Measurements from ENCODE around the gene LEUTX.

Gene LEUTX

DNA sequence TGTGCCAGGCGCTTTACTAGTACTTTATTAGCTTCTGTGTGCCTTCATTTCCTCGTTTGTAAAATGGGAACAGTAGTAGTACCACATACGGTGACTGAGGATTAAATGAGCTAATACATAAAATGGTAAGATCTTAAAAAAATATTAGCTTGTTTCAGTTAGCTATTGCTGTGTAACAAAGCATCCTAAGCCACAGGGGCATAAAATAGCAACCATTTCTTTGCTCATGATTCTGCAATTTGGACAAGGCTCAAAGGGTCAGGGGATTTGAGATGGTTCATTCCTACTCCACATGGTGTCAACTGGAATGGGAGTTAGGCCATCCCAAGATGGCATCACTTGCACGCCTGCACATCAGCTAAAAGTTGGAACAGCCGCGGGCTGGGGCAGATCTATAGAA is 42.0 kb downstream of the LEUTX start:
- DNase-seq (ENCODE audit: extremely low read depth in 1 of 2, low read depth in 1 of 2), result no peak

DNA sequence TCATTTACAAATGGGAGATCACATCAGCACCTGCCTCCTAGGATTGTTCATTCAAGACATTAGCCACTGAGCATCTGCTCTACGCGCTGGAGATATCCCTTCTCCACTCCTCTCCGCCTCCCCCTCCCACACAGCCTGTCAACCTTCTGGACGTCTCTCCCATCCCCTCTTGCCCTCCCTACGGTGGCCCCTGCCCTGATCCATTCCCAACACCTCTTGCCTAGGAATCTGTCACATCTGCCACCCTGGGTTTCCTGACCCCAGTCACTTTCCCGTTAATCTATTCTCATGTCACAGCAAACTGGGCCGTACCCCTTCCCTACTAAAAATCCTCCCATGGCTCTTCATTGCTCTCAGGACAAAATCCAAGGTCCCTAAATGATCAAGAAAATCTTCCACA is 45.0 kb downstream of the LEUTX start:
- DNase-seq (ENCODE audit: extremely low read depth in 1 of 2, low read depth in 1 of 2), result no peak

DNA sequence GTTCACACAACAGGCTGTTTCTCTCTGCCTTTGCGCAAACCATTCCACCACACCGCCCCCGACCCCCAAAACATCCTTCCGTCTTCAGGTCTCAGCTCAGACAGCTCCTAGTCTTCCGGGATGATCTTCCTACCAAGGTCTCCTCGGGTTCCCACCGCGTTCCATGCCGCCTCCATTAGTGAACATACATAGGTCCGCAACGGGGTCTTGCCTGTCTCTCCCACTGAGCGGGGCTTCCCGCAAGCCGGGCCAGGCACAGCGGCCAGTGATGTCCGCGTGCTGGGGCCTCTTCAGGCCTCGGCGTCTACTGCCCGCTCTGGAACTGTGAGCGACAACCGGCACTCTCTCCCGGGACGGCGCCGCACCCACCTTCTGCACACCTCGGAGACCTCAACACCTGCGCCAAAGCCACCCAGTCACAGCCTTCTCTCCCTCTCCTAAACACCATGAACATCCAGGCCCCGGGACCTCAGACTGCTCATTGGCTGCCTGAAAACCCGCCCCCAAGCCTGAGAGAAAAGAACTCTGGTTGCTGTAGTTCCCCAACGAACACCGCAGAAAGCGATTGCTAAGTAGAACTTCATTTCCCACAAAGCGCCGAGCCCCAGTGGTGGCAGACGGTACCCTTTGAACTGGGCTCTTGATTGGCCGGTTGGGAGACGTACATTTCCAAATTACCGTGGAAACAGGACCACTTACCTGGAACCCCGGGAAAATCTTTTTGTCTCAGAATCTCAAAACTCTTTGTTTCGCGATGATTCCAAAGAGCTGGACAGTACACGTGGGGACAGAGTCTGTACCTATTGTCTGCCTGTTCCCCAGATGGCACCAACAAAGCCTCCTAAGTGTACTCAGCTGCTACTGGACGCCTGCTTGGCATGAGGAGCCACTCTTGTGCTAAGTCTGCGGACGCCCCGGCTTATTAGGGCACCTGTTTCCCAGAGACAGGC is 45.8 kb downstream of the LEUTX start:
- peak; percentile 66 to 68 for DNase-seq (ENCODE audit: extremely low read depth in 1 of 2, low read depth in 1 of 2)

DNA sequence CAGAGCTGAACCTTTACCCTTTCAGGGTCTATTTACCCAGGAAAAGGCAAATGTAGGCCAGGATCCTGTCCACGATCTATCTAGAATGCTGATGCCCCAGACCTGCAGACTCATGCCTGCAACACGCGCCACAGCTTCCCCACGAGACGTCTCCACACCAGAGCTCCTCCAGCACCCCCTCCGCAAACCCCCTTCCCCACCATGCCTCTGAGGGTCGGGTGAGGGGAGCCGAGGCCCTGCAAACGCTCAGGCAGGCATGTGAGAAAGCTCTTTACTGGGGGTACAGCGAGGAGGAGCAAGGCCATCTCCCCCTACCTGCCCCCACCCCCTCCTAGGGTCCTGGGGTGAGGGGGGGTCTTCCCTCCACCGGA is 46.4 kb downstream of the LEUTX start:
- no peak for DNase-seq (ENCODE audit: extremely low read depth in 1 of 2, low read depth in 1 of 2)

DNA sequence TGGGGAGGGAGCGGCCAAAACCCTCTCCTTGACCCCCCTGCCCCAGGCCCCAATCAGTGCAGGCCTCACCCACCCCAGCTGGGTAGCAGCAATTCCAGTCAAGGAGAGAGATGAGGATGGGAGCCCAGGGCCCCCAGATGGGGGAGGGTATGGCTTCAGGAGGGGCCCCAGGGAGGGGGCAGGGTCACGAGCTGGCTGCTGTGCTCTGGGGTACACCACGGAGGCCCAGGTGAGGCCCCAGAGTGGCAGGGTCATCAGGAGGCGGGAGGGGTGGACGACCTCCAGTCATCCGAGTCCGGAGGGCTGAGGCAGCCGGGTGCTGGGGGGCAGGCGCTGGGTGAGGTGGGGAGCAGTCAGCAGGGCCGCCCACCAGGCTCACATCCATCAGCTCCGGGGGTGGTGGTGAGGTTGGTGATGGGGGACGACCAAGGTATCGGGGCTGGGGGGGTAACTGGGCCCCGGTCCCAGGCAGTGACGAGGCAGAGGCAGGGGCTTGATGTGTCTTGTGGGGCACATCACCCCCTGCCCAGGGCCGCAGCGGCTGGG is 47.0 kb downstream of the LEUTX start:
- DNase-seq (ENCODE audit: extremely low read depth in 1 of 2, low read depth in 1 of 2), result no peak

DNA sequence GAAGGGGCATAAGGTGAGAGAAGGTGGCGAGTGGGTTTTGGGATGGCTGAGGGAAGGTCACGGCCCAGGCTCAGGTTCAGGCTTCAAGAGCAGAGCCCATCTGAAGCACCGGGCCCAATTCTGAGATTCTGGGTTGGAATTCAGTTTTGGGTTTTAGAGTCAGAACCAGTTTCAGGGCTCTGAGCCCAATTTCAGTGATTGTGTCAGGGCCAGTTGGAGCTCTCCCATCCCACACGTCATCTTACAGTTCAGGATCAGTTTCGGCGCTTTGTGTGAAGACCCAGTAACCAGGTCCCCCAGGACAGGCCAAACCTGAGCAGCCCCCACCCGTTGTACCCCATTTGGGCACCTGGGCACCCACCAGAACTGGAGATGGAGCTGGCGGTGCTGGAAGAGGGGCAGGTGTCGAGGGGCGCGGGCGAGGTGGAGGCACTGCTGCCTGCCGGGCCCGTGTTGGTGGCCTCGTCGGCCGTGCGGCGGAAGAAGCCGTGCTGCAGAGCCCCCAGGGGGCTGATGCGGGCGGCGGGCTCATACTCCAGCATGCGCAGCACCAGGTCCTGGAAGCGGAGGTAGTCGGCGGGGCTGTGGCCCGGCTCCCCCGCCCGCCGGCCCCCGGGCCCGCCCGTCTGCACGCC is 47.8 kb downstream of the LEUTX start:
- DNase-seq (ENCODE audit: extremely low read depth in 1 of 2, low read depth in 1 of 2), result no peak

DNA sequence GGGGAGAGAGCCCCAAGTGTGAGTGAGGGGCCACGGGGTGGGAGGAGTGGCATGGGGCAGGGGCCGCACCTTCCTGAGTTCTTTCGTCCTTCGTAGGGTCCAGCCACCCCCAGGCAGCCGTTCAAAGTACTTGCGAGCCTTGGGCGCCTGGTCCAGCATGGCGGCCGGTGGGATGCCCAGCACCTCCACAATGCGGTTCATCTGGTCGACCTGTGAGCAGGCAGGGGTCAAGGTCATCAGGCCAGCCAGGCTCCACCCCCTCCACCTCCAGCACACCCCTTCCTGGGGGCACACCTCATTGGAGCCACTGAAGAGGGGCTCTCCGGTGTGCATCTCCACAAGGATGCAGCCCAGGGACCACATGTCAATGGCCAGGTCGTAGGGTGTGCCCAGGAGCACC is 48.6 kb downstream of the LEUTX start:
- no peak for DNase-seq (ENCODE audit: extremely low read depth in 1 of 2, low read depth in 1 of 2)

DNA sequence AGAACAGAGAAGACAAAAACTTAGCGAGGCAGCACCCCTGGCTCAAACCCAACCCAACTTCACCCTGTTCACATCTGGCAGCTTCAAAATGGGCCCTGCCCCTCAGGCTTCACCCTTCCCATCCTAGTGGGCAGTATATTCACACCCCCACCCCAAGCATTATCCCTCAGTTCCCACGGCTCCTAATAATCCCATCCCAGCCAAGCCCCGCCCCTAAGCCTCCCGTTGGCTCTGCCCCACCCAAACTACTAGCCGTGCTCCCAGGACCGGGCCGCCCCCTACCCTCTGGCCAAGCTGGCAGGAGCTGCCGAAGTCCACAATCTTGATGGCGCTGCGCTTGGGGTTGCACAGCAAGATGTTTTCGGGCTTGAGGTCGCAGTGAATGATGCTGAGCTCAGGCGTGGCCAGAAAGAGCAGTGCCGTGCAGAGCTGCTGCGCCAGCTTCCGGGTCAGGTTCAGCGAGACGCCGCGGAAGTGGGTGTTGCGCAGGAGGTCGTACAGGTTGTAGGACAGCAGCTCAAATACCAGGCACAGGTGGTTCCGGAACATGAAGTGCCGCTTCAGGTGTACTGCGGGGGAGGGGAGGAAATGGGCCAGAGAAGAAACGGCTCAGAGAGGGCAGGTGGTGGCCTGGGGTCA is 49.5 kb downstream of the LEUTX start:
- no peak for DNase-seq (ENCODE audit: extremely low read depth in 1 of 2, low read depth in 1 of 2)

DNA sequence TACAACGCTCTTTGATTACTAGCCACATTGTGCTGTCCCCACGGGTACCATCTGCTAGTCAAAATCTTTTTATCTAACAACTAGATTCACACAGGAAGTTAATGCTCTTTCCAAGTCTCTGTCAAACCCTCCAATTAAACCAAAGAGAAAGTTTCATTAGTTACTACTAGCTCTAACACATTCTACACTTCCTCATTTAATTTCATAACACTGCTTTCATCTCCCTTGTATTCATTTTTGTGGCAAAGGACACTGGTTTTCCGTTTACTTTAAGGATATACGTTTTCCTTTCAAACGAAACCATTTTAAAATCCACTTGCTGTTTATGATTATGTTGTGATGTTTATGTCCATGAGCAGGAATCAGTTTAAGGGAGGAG is 50.0 kb downstream of the LEUTX start:
- no peak for DNase-seq (ENCODE audit: extremely low read depth in 1 of 2, low read depth in 1 of 2)

DNA sequence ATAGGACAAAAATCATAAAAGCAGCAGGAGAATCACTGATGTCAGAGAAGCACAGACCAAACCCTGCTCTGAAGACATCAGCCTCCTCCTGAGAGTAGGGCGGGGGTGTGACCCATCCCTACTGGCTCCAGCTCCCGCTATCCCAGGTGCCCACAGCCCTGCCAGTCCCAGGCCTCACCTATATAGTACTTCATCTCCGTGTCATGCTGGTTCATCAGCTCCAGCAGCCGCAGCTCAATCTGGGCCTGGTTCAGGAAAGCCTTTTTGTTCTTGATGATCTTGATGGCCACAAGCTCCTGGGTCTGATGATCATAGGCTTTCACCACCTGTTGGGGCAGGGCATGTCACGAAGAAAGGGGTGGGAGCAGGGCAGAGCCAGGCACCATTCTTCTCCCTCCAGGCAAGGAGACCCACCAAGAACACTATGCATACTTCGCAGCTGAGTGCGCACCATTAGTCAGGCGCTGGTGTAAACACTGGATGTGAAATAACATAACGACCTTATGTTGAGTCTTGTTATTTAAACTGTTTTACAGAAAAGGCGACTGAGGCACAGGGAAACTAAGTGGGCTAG is 51.1 kb downstream of the LEUTX start:
- no peak for DNase-seq (ENCODE audit: extremely low read depth in 1 of 2, low read depth in 1 of 2)

DNA sequence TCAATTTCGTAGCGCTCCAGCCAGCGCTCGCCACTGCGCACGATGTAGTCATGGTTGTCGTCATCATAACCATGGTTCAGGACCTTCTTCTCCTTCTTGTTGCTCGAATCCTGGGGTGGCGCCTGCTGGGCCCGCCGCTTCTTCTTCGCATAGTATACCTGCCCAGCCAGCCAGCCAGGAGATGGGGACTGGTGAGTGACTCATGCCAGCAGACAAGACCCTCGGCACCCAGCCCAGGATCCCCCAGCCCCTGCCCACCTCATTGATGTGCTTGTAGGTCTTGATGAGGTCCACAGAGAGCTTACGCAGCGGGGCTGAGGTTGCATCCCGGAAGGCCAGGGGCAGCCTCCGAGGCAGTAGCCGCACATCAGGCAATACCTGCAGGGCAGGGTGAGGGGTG is 51.8 kb downstream of the LEUTX start:
- no peak for DNase-seq (ENCODE audit: extremely low read depth in 1 of 2, low read depth in 1 of 2)

DNA sequence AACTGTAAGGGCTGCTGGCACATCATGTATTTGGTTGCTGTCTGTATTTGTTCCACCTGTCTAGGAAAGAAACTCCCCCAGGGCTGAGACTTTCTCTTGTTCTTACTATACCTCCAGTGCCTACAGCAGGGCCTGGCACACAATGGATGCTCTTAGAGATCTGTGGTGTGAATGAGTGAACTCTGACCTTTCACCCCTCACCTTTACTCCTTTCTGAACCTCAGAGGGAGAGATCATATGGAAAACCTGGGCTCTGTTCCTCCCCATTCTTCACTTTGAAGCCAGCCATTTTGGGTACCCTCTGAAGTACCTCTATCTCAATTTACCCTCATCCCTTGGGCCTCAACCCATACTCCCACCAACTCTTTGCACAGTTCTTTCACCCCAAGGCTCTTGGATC is 52.2 kb downstream of the LEUTX start:
- no peak for DNase-seq (ENCODE audit: extremely low read depth in 1 of 2, low read depth in 1 of 2)

DNA sequence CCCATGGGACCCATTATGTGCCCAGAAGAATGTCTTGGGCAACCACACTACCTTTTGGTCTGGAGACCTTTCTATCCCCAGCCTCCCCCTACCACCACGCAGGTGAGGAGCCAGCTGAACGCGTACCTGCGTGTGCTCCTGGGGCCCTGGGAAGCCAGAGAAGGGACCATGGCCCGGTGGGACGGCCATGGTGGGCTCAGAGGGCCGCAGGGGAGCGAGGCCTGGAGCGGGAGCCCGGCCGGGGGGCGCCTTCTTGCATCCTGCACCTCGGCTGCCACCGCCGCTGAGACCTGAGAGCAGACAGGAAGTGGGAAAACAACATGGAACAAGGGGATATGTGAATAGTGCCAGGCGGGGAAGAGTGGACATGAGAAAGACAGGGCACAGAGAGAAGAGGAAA is 53.0 kb downstream of the LEUTX start:
- DNase-seq (ENCODE audit: extremely low read depth in 1 of 2, low read depth in 1 of 2), result no peak

DNA sequence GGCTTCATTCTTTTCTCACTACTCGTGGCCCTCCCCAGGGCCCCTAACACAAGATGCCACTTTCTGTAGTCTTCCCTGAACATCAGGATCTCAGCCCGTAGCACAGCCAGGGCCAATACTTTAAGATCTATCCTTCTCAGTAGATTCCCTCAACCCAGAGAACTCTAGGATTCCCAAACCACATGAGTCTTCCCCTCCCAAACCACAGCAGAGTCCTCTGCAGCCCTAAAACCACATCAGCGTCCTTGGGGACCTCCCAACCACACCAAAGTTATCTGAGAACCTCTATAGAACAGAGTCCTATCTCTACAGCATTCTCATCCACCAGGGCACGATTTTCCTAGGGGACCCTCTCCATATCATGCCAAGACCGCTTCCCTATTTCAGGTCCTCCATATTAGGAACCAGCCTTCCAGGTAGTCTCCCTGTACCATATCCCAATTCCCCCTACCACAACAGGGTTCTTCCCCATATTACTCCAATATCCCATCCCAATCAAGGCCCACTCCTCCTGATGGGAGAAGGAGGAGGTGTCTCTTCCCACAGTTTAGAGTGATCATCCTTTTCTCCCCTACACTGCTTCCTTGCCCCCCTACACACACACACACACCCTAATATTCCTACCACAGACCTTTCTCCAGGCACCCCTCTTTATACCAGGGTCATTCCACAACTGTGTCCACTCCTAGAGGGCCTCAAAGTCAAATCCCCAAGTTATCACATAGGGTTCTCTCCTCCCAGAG is 53.9 kb downstream of the LEUTX start:
- DNase-seq (ENCODE audit: extremely low read depth in 1 of 2, low read depth in 1 of 2), result no peak

DNA sequence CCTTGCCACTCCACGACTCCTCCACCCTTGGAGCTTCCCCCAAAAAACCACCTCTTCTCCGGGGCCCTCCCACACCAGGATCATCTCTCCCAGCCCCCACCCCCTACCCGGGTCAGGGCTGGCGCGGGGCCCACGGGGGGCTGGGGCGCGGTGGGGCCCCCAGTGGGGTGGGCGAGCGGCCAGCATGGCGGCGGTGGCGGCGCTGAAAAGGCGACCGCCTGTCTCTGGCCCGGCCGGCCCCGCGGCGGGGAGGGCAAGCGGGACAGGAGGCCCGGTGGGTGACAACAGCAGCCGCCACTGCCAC is 54.5 kb downstream of the LEUTX start:
- no peak for DNase-seq (ENCODE audit: extremely low read depth in 1 of 2, low read depth in 1 of 2)

DNA sequence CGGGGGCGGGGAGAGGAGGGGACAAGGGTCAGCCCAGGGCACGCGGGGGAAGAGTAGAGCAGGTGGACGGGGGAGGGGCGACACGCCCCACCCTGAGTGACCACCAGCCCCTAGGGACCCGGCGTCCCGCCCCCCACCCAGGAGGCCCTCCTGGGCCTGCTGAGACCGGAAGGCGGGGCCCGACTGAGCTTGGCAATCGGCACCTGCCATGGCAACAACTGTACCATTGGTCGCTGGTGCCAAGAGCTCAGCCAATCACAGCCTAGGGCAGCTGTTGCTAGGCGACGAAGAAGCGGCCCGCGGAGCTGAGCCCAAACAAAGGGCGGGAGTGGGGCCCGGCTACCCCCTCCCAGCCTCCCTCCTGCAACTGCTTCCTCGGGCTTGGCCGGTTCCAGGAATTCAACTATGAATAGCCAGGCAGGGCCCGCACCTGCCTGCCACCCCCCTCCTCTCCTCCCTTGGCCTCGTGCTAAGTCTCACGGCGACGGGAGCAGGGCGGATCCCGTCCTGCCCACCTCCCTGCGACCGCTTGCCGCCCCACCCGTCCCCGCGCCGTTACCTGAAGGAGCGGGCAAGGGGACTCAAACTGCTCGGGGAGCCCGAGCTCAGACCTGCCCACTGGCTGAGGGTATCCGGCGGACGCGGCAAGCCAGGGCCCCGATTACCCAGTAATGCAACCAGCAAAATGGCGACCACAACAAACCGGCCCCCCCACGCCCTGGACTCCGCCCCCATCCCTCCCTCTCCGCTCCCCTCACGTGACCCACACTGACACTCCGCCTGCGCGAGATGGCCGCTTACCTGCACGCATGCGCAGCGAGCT is 55.0 kb downstream of the LEUTX start, which contains the start of gene DYRK1B:
Gene DYRK1B (minus strand): TSS at position 699 of the 823 bp plus-strand sequence. CDS start 2,295 bp downstream, outside the sequence.
- peak; percentile 95 to 98 for DNase-seq (ENCODE audit: extremely low read depth in 1 of 2, low read depth in 1 of 2)

DNA sequence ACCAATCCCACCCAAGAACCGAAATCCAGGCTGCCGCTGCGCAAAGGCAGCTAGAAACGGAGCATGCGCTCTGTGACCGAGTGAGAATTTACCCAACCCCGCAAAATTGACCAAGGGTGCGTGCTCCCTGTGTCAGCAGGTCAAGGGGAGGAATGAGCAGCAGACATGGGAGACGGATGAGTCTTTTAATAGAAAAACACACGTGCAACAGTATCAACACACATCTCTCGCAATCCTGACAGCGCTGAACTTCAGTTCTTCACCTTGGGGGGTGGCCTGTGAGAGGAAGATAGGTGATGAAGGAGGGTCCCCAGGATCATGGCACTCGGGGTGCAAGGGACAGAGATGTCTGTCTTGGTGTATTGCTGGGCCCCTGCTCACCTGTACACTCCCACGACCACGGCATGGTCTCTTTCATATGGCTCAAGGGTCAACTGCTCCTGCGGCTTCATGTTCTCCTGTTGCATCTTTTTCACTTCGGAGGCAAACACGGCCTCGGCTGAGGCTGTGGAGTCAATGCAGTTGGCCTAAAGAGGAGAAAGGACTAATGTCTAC is 55.7 kb downstream of the LEUTX start:
- no peak for DNase-seq (ENCODE audit: extremely low read depth in 1 of 2, low read depth in 1 of 2)
